OCI-LY7 (cell line): ENCODE data around the gene SIVA1. TPM values are rescaled to one million over a fixed set of nuclear protein-coding genes. Genes with fewer than 3 reads are reported as not detected.

Experiments
- BruUV-seq: library from RNA; stranded (reverse); fragments of 400-500 nt; replicated peaks from 2 replicates; lab custom pipeline; 2021; lab: Mats Ljungman, UMichigan
- CTCF ChIA-PET: fragments of 300-600 bp; sonication (Branson Sonifier 250); formaldehyde crosslinking; loops from one replicate; lab custom pipeline; 2022; ENCODE audit warnings: antibody characterized with exemption; ENCODE audit not compliant: unreplicated experiment; lab: Charles Lee
- POLR2A ChIA-PET: fragments of 300-600 bp; sonication (Branson Sonifier 250); formaldehyde crosslinking; loops from one replicate; lab custom pipeline; 2022; ENCODE audit warnings: antibody characterized with exemption; lab: Charles Lee
- DNase-seq: peaks from one replicate; pipeline ENCODE4 v3.0.0-alpha.2; 2015; ENCODE audit warnings: low spot score
- H2AFZ ChIP-seq: fragments of 200-600 bp; sonication (generic), shearing (Covaris generic); 2 replicates; pipeline ENCODE4 v1.6.1; 2014; ENCODE audit warnings: mild to moderate bottlenecking, antibody characterized with exemption, low read length, moderate library complexity
- H3K27ac ChIP-seq: fragments of 200-600 bp; sonication (generic); 2 replicates; pipeline ENCODE4 v1.5.1; 2014; ENCODE audit warnings: mixed run types, low read depth, mild to moderate bottlenecking, moderate library complexity, low read length, inconsistent platforms; ENCODE audit not compliant: poor library complexity, severe bottlenecking
- H3K36me3 ChIP-seq: fragments of 200-600 bp; sonication (generic); 2 replicates; pipeline ENCODE4 v1.6.1; 2014; ENCODE audit warnings: mild to moderate bottlenecking, antibody characterized with exemption, low read length, moderate library complexity, mixed read lengths; ENCODE audit not compliant: insufficient read depth
- H3K4me1 ChIP-seq: fragments of 200-600 bp; sonication (generic); 2 replicates; pipeline ENCODE4 v1.5.1; 2014; ENCODE audit warnings: mild to moderate bottlenecking, low read length; ENCODE audit not compliant: insufficient read depth, poor library complexity, severe bottlenecking
- H3K4me2 ChIP-seq: fragments of 200-600 bp; sonication (generic); 2 replicates; pipeline ENCODE4 v1.6.1; 2014; ENCODE audit warnings: mild to moderate bottlenecking, low read length
- H3K4me3 ChIP-seq: fragments of 200-600 bp; sonication (generic); 2 replicates; pipeline ENCODE4 v1.5.1; 2014; ENCODE audit warnings: mild to moderate bottlenecking, low read depth, low read length; ENCODE audit not compliant: poor library complexity, severe bottlenecking
- H3K79me2 ChIP-seq: fragments of 200-600 bp; sonication (generic); 2 replicates; pipeline ENCODE4 v1.6.1; 2016; ENCODE audit warnings: low read depth, mild to moderate bottlenecking, low read length, moderate library complexity, mixed read lengths; ENCODE audit not compliant: insufficient read depth
- H3K9me2 ChIP-seq: fragments of 200-600 bp; sonication (generic); 2 replicates; pipeline ENCODE4 v1.6.1; 2016; ENCODE audit warnings: mild to moderate bottlenecking, low read length, mixed read lengths; ENCODE audit not compliant: insufficient read depth
- H3K9me3 ChIP-seq: fragments of 200-600 bp; sonication (generic); 2 replicates; pipeline ENCODE4 v1.6.1; 2014; ENCODE audit warnings: mild to moderate bottlenecking, mixed run types, low read length, mixed read lengths
- H4K20me1 ChIP-seq: fragments of 200-600 bp; sonication (generic); 2 replicates; pipeline ENCODE4 v1.6.1; 2014; ENCODE audit warnings: mild to moderate bottlenecking, antibody characterized with exemption, low read length, moderate library complexity, mixed read lengths; ENCODE audit not compliant: insufficient read depth
- CTCF ChIP-seq: fragments of 200-600 bp; sonication (generic); conservative IDR thresholded peaks from 2 replicates; pipeline ENCODE4 v1.5.1; 2014; ENCODE audit warnings: mild to moderate bottlenecking, antibody characterized with exemption, low read length, moderate library complexity, mixed read lengths
- EZH2phosphoT487 ChIP-seq: fragments of 200-600 bp; sonication (generic); IDR thresholded peaks from 2 replicates; pipeline ENCODE4 v1.6.1; 2018; ENCODE audit warnings: low read depth, borderline replicate concordance, mild to moderate bottlenecking, mixed run types, antibody characterized with exemption, low read length, moderate library complexity, mixed read lengths
- intact Hi-C: fragments of 100-400 bp; cut with micrococcal nuclease; formaldehyde crosslinking; loops from one replicate; pipeline ENCODE4 v1.10.0; 2022; ENCODE audit not compliant: unreplicated experiment
- total RNA-seq, 2 experiments: library from RNA; depleted of rRNA in 1 of 2; stranded (reverse); fragments of >200 nt in 1 of 2; shearing (Covaris generic) in 1 of 2; gene quantifications; 2 replicates each; pipeline ENCODE4 v1.2.3, GENCODE V29; 2014 to 2022

Gene SIVA1
- total RNA-seq, 2 experiments from 2014 or later = 111 to 244 TPM

- H3K4me2 ChIP-seq = no peak overlapping the region
- ChIA-PET POLR2A (no interaction called here), CTCF (no interaction called here)
- H3K27ac ChIP-seq = no peak overlapping the region
- no peaks in the 10 kb centered on the region for H3K9me2 ChIP-seq
- no peaks in the 10 kb centered on the region for H3K36me3 ChIP-seq
- intact Hi-C loops = no loop called here
- no peak overlapping the region for H3K4me3 ChIP-seq
- no peaks in the 10 kb centered on the region for H3K4me1 ChIP-seq
- H3K9me3 ChIP-seq = no peaks in the 10 kb centered on the region
- H3K79me2 ChIP-seq = no peaks in the 10 kb centered on the region
- no peak for DNase-seq
- TF ChIP-seq CTCF (no peak), EZH2phosphoT487 (no peak)
- BruUV-seq = no TSS peak
- no peaks in the 10 kb centered on the region for H4K20me1 ChIP-seq
- no peak overlapping the region for H2AFZ ChIP-seq
Observed at GRCh38 chr14:104722938-104723650, 29.9 kb upstream of the SIVA1 start.

DNA sequence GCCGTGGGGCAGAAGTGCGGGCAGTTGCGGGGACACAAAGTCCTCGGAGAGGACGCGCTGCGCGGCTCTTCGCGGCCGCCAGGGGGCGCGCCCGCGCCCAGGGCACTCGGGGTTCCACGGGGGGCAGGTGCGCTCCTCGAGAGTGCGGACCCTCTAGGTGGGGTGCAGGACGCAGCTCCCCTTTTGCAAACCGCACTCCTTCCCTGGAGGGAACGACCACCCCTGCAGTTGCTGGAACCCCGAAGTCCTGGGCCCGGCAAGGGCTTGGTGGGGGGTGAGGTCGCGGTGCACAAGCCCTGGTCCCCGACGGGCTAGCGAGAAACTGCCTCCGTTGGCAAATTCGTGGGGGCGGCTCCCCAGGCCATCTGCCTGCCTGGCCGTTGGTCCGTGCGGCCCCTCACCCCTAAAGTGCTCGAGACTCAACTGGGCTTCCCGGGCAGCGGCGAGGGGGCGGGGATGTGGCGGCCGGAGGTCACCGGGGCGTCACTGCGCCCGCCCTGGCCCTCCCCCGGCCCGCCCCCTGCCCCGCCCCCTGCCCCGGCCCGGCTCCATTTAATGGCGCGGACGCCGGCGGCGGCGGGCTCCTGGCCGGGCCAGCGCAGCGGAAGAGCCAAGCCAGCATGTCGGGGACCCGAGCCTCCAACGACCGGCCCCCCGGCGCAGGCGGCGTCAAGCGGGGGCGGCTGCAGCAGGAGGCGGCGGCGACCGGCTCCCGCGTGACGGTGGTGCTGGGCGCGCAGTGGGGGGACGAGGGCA is 29.1 kb upstream of the SIVA1 start, which contains the start of gene ADSS1:
Gene ADSS1 (plus strand): TSS at position 579 of the 756 bp plus-strand sequence. CDS start 42 bp downstream, at position 621.
- TF ChIP-seq CTCF (peak; percentile 96), EZH2phosphoT487 (no peak)
- Histone ChIP-seq H2AFZ (no peak within 1 kb of the TSS), H3K9me2 (no peaks in the 10 kb centered on the region), H3K4me2 (peak within 1 kb of the TSS; percentile 80), H3K9me3 (no peaks in the 10 kb centered on the region), H3K4me1 (no peaks in the 10 kb centered on the region), H3K4me3 (peak within 1 kb of the TSS; percentile 61), H3K27ac (no peak within 1 kb of the TSS), H3K36me3 (no peaks in the 10 kb centered on the region), H3K79me2 (no peaks in the 10 kb centered on the region), H4K20me1 (no peaks in the 10 kb centered on the region)
- intact Hi-C loops = no loop called here
- peak; percentile 54 for DNase-seq
- ChIA-PET CTCF (no interaction called here), POLR2A (no interaction called here)
- no TSS peak for BruUV-seq
